Coronary artery (tissue), 2 donors: ENCODE results near the gene SLC66A3.

ENCODE experiments used
- DNase-seq: peaks from one replicate; pipeline ENCODE4 v3.0.0-alpha.2; 2017; ENCODE audit warnings: low spot score
- H3K27ac ChIP-seq, 2 donors: fragments of 200-600 bp; sonication (generic); one replicate each; pipeline ENCODE4 v1.5.1; 2016 to 2019
- H3K4me3 ChIP-seq: fragments of 200-600 bp; sonication (generic); 2 replicates; pipeline ENCODE4 v1.5.1; 2016; ENCODE audit warnings: mild to moderate bottlenecking, moderate library complexity
- TF ChIP-seq, protein P1 (sequence below): fragments of 200-600 bp; sonication (generic); IDR thresholded peaks from one replicate; pipeline ENCODE4 v1.5.1; 2019; ENCODE audit warnings: antibody characterized with exemption

Gene SLC66A3

GRCh38 chr2:11208083-11208482 is 52.8 kb downstream of the SLC66A3 start:
- TF ChIP-seq, protein P1, sequence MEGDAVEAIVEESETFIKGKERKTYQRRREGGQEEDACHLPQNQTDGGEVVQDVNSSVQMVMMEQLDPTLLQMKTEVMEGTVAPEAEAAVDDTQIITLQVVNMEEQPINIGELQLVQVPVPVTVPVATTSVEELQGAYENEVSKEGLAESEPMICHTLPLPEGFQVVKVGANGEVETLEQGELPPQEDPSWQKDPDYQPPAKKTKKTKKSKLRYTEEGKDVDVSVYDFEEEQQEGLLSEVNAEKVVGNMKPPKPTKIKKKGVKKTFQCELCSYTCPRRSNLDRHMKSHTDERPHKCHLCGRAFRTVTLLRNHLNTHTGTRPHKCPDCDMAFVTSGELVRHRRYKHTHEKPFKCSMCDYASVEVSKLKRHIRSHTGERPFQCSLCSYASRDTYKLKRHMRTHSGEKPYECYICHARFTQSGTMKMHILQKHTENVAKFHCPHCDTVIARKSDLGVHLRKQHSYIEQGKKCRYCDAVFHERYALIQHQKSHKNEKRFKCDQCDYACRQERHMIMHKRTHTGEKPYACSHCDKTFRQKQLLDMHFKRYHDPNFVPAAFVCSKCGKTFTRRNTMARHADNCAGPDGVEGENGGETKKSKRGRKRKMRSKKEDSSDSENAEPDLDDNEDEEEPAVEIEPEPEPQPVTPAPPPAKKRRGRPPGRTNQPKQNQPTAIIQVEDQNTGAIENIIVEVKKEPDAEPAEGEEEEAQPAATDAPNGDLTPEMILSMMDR, result no peak
- no peak overlapping the region for H3K4me3 ChIP-seq
- DNase-seq, result no peak
- H3K27ac ChIP-seq, result no peak overlapping the region

DNA sequence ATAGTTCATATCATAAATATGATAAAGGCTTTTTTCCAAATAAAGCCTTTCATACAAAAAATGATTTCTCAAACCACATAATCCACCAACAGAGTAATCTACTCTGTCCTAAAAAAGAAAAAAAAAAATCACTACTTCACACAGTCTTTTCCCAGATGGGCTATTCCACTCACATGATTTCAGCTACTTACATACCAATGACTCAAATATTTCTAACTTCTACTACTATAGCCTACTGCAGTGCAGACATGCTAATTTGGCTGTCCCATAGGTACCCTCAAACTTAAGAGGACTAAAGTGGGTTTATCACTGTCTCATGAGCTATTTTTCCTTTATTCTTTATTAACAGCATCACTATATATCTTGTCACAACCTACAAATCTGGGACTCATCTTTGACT is 57.4 kb downstream of the SLC66A3 start:
- H3K4me3 ChIP-seq, result no peak overlapping the region
- no peak for DNase-seq
- TF ChIP-seq, protein P1, result no peak
- no peak overlapping the region for H3K27ac ChIP-seq

DNA sequence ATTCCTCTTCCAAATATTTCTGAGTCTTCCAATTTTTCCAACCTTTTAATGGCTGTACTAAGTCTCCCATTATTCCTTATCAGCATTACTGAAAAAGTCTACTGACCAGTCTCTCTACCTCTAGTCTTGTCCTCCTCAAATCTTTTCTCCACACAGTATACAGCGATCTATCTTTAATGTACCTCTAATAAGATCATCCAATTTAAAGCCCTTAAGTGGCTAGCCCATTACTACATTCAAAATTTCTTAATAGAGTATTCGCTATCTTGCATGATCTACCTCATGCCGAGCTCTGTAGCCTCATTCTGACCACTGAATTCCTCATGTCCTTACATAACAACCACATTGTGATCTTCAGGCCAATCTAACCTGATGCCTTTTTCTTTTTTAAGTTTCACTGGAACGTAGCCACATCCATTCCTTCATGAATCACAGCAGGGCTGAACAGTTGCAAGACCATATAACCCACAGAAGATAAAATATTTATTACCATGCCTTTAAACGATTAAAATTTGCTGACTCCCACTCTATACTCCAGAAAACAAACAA is 57.9 kb downstream of the SLC66A3 start:
- DNase-seq, result no peak
- Histone ChIP-seq H3K27ac (no peak overlapping the region), H3K4me3 (no peak overlapping the region)
- TF ChIP-seq, protein P1, result no peak

DNA sequence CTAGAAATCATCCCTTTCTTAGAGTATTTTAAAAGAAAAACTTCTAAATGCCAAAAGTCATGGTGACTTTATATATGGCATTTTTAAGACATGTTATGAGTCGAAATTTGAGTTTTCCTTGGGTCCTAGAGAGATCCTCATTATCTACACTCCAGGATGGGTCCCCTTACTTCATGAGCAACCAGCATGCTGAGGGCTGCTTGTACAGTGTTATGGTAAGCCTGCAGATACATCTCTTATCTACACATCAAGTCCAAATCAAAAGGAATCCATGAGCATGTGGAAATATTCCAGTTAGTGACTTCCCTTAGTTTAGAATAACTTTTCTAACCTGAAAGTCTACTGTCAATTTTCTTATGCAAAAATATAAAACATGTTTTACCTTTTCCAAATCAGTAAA is 58.7 kb downstream of the SLC66A3 start:
- Histone ChIP-seq H3K4me3 (no peak overlapping the region), H3K27ac (no peak overlapping the region)
- no peak for DNase-seq
- TF ChIP-seq, protein P1, result no peak

- no peak overlapping the region for H3K4me3 ChIP-seq
- TF ChIP-seq, protein P1, result no peak
- no peak for DNase-seq
- no peak overlapping the region for H3K27ac ChIP-seq
These were observed 59.5 kb downstream of the SLC66A3 start for GRCh38 chr2:11214770-11215169.

DNA sequence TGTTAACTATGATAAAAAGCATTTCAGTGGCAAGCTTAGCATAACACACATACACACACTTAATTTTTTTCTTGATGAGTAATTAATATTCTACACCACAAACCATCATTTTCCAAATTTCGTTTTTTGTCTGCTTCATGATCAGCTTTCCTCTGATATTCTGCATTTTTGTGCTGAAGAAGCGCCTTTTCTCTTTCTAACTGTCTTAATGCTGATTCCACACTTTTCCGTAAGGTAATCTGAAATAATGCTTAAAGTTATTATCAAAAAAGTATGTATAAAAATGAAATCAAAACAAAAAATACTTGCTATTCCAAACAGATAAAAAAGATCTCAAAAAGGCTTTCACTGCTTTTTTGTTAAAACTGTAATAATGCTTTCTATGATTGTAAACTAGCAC is 60.1 kb downstream of the SLC66A3 start:
- no peak for DNase-seq
- TF ChIP-seq, protein P1, result no peak
- H3K27ac ChIP-seq, result no peak overlapping the region
- no peak overlapping the region for H3K4me3 ChIP-seq

DNA sequence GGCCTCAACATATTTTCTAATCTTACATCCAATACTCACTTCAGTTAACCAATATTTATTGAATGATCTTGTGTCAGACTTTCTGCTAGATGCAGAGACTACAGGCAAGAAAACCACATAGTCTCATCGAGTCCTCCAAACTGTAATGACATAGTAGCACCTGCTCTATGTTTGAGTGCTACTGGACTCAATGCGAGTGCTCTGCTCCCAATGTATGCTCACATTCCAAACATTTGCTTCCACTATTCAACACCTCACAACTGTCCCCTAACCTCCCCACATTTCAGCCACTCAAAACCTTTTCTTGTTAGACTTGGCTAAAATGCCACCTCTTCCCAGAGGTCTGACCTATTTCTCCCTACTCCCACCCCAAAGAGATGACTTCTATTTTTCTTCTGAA is 65.2 kb downstream of the SLC66A3 start:
- Histone ChIP-seq H3K27ac (no peak overlapping the region), H3K4me3 (no peak overlapping the region)
- no peak for DNase-seq
- TF ChIP-seq, protein P1, result no peak
